ENCODE measurements around the gene SHROOM3. TPM values are rescaled to one million over a fixed set of nuclear protein-coding genes. Genes with fewer than 3 reads are reported as not detected.

SHROOM3 gene
- total RNA-seq, 6 donors from 2014 or later, result 62.3 to 216 (median 116) TPM

DNA sequence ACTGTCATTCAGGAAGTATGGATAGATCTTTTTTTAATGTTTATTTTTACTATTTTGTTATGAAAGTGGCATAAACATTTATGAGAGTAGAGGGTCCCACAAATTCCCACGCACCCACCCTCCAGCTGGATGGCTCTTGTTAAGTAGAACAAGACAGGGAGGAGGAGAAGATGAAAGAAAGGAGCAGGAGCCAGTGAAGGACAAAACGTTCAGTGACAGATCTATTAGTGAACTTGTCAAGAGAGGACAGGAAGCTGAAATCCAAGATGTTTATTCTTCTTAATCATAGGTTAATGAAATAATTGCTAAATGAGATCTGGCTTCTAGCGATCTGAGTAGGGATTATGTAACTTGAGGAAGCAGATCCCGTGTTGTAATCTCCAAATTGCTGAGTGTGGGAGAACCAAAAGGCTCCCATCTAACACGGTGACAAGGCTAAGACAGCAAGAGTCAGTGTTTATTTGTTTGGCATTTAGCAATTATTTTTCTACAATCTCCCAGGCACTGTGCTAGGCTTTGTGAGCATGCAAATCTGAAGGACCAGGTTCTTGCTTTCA is 162.5 kb downstream of the SHROOM3 start:
- WGBS, 2 donors, result 19 to 23% methylated on average over 5 of the region's 5 CpGs
- H3K27me3 ChIP-seq, result no peaks in the 10 kb centered on the region
- H3K36me3 ChIP-seq, result no peaks in the 10 kb centered on the region
- H3K4me3 ChIP-seq, result no peak overlapping the region
- no peak for DNase-seq
- TF ChIP-seq POLR2AphosphoS5 (IDR thresholded peaks at IDR 0.05) (peak in 1 of 2 donors; percentile 18), EP300 (IDR thresholded peaks at IDR 0.05) (peak in 2 of 4 donors; percentile 64 to 66), POLR2A (IDR thresholded peaks at IDR 0.05) (no peak)
- TF ChIP-seq, protein P1, sequence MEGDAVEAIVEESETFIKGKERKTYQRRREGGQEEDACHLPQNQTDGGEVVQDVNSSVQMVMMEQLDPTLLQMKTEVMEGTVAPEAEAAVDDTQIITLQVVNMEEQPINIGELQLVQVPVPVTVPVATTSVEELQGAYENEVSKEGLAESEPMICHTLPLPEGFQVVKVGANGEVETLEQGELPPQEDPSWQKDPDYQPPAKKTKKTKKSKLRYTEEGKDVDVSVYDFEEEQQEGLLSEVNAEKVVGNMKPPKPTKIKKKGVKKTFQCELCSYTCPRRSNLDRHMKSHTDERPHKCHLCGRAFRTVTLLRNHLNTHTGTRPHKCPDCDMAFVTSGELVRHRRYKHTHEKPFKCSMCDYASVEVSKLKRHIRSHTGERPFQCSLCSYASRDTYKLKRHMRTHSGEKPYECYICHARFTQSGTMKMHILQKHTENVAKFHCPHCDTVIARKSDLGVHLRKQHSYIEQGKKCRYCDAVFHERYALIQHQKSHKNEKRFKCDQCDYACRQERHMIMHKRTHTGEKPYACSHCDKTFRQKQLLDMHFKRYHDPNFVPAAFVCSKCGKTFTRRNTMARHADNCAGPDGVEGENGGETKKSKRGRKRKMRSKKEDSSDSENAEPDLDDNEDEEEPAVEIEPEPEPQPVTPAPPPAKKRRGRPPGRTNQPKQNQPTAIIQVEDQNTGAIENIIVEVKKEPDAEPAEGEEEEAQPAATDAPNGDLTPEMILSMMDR (IDR thresholded peaks at IDR 0.05), result no peak
- no peaks in the 10 kb centered on the region for H3K9me3 ChIP-seq
- no peak for ATAC-seq (ENCODE audit: low FRiP score in 2 of 2)
- H3K4me1 ChIP-seq, result peaks cover 6 to 32% (median 16%) of the 10 kb centered on the region in 4 donors
- H3K27ac ChIP-seq, result peak overlapping the region; percentile 13 to 76 (median 50)

DNA sequence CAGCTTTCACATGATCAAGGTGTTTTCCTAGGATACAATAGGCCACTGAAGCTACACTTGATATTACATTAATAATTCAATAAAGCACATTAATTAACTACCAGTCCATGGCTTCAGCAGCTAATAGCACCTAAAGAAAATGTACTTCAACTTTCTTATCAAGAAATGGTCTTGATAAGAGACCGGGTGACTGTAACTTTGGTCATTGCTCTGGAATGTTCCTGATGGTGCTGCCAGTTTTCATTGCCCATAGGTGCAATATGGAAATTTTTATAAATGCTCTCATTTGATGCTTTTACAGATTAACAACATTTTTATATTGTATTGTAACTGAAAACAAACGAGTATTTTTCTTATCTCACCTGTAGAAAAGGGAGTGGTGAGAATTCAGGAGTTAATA is 165.4 kb downstream of the SHROOM3 start:
- ATAC-seq (ENCODE audit: low FRiP score in 2 of 2), result no peak
- no peaks in the 10 kb centered on the region for H3K36me3 ChIP-seq
- no peaks in the 10 kb centered on the region for H3K27me3 ChIP-seq
- H3K4me3 ChIP-seq, result no peak overlapping the region
- peak in 1 of 4 donors; percentile 65 for TF ChIP-seq EP300 (IDR thresholded peaks at IDR 0.05)
- TF ChIP-seq POLR2AphosphoS5 (IDR thresholded peaks at IDR 0.05), result no peak
- WGBS, 2 donors, result 53 to 57% methylated on average over 2 of the region's 2 CpGs
- H3K27ac ChIP-seq, result peak overlapping the region; percentile 20 to 67 (median 58)
- peaks cover 6 to 32% (median 16%) of the 10 kb centered on the region in 4 donors for H3K4me1 ChIP-seq
- H3K9me3 ChIP-seq, result no peaks in the 10 kb centered on the region
- no peak for DNase-seq

DNA sequence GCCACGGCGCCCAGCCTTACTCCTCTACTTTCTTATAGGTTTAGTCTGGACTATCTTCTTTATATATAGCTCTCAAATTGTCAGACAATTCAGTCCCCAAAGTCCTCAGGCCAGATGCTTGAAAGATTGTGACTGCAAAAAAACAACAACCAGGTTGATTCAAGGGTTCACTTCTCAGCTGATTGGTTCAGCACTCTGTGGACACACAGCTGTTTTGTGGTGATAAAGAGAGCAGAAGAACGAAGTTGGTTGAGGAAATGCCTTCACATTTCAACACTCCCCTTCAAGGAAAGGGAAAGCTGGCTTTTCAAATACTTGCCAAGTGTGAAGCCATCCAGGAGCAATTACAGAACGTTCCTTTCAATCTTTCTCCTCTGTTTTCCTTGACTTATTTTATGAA is 166.8 kb downstream of the SHROOM3 start:
- no peaks in the 10 kb centered on the region for H3K36me3 ChIP-seq
- no peaks in the 10 kb centered on the region for H3K27me3 ChIP-seq
- no peak for TF ChIP-seq POLR2A (IDR thresholded peaks at IDR 0.05)
- TF ChIP-seq EP300 (IDR thresholded peaks at IDR 0.05), result peak in 1 of 4 donors; percentile 75
- TF ChIP-seq, protein P1 (IDR thresholded peaks at IDR 0.05), result no peak
- peak in 1 of 2 donors; percentile 23 for TF ChIP-seq POLR2AphosphoS5 (IDR thresholded peaks at IDR 0.05)
- WGBS, 2 donors, result 33 to 35% methylated on average over 4 of the region's 4 CpGs
- DNase-seq (peak in 1 of 2 donors; percentile 54), ATAC-seq (ENCODE audit: low FRiP score in 2 of 2) (peak; percentile 30 to 67)
- H3K4me3 ChIP-seq, result no peak overlapping the region
- peak overlapping the region; percentile 20 to 67 (median 65) for H3K27ac ChIP-seq
- H3K4me1 ChIP-seq, result peaks cover 6 to 37% (median 14%) of the 10 kb centered on the region in 4 donors
- H3K9me3 ChIP-seq, result no peaks in the 10 kb centered on the region

DNA sequence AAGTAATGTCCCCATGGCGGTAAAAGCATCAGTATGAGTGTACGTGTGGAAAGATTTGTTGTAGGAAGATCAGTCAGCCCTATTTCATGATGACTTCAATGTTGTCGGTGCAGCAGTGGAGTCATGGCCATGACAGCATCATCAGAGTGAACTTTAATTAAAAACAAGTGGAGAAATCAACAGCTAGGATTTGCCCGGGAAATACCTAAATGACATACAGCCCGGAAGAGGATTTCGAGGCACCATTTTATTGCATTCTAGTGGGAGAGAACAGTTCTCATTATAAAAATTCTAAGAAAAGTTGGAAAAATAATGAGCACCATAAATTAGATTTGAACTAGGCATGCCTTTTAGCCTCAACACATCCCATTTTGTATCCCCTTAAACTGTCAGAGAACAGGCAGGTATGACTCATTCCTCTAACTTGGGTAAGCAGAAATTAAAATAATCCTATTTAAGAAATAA is 170.1 kb downstream of the SHROOM3 start:
- TF ChIP-seq, protein P1 (IDR thresholded peaks at IDR 0.05), result no peak
- TF ChIP-seq POLR2AphosphoS5 (IDR thresholded peaks at IDR 0.05) (no peak), EP300 (IDR thresholded peaks at IDR 0.05) (no peak), POLR2A (IDR thresholded peaks at IDR 0.05) (no peak)
- no peak for ATAC-seq (ENCODE audit: low FRiP score in 2 of 2)
- H3K27me3 ChIP-seq, result no peaks in the 10 kb centered on the region
- no peak for DNase-seq
- H3K9me3 ChIP-seq, result no peaks in the 10 kb centered on the region
- H3K4me1 ChIP-seq, result peaks cover 6 to 29% (median 14%) of the 10 kb centered on the region in 4 donors
- no peak overlapping the region for H3K4me3 ChIP-seq
- H3K27ac ChIP-seq, result no peak overlapping the region
- 85 to 92% methylated on average over 6 of the region's 6 CpGs for WGBS, 2 donors
- H3K36me3 ChIP-seq, result no peaks in the 10 kb centered on the region

DNA sequence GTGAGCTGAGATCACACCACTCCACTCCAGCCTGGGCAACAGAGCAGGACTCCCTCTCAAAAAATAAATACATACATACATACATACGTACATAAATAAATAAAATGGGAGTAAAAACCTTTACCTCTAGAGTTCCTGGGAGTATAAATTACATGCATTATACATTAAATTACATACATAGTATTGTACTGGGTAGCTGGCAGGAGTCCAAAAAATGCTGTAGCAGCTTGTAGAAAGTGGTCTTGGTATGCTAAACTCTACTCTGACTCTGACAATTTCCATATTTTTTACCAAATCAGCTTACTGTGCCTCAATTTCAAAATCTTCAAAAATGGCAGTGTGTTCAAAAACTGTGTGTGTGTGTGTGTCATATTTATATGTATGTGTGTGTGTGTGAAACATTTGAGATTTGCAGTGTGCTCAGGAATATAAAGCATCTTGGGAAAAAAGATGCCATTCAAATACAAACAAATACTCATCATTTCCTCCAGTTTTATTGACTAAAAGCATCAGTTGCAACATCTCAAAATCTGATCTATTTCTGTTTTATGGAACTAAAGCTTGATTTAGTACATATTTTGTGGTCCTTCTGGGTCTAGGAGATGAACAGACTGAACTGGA is 171.7 kb downstream of the SHROOM3 start:
- H3K9me3 ChIP-seq, result no peaks in the 10 kb centered on the region
- WGBS, 2 donors, result 37 to 88% methylated on average over 1 of the region's 1 CpG
- TF ChIP-seq POLR2A (IDR thresholded peaks at IDR 0.05), result no peak
- TF ChIP-seq POLR2AphosphoS5 (IDR thresholded peaks at IDR 0.05), result no peak
- TF ChIP-seq EP300 (IDR thresholded peaks at IDR 0.05), result no peak
- TF ChIP-seq, protein P1 (IDR thresholded peaks at IDR 0.05), result no peak
- H3K27ac ChIP-seq, result no peak overlapping the region
- H3K4me1 ChIP-seq, result peaks cover 0 to 22% (median 10%) of the 10 kb centered on the region in 4 donors
- ATAC-seq (ENCODE audit: low FRiP score in 2 of 2), result no peak
- no peak overlapping the region for H3K4me3 ChIP-seq
- no peaks in the 10 kb centered on the region for H3K36me3 ChIP-seq
- no peak for DNase-seq
- no peaks in the 10 kb centered on the region for H3K27me3 ChIP-seq
